Measurements from ENCODE around the gene ROR1. TPM values are rescaled to one million over a fixed set of nuclear protein-coding genes. Genes with fewer than 3 reads are reported as not detected.

Gene ROR1
- total and polyA plus RNA-seq, 9 of the 15 experiments (the other 6 are each of a cell fraction or from before 2014, with no cell fraction given) = 0.02 TPM; not detected in 8

- CTCF ChIA-PET (ENCODE audit: low intra/inter-chr PET ratio) = no interaction called here
- WGBS (ENCODE audit: insufficient coverage, low coverage, missing lambda C conversion rate) = no CpG with 5 or more reads among the region's 1 CpG
- no peak for ATAC-seq
These were observed 389.0 kb downstream of the ROR1 start for GRCh38 chr1:64162804-64163203.

More at GRCh38 chr1:64162804-64163203, 389.0 kb downstream of the ROR1 start:
- intact Hi-C loops (cut with micrococcal nuclease) (no loop called here), in situ Hi-C loops (cut with MboI) (no loop called here)
- Histone ChIP-seq H4K20me1 (replicated peaks; ENCODE audit: control insufficient read depth, insufficient read depth, low read length) (no peaks in the 10 kb centered on the region), H3K27ac (ENCODE audit: extremely low read depth, low read depth, low read length) (no peak overlapping the region), H2AFZ (ENCODE audit: low read depth, low read length) (no peak overlapping the region), H3K9me3 (replicated peaks; ENCODE audit: control insufficient read depth, insufficient read depth, low read depth, low read length) (no peaks in the 10 kb centered on the region), H3K9ac (ENCODE audit: insufficient read depth in 1 of 2, low read depth in 2 of 2, low read length in 2 of 2) (no peak overlapping the region), H3K79me2 (ENCODE audit: control insufficient read depth, insufficient read depth, low read length) (no peaks in the 10 kb centered on the region), H3K4me3 (no peak overlapping the region), H3K4me2 (ENCODE audit: insufficient read depth, low read length) (no peak overlapping the region), H3K9me1 (ENCODE audit: control insufficient read depth, insufficient read depth, low read length) (no peaks in the 10 kb centered on the region), H3K27me3 (ENCODE audit: control insufficient read depth in 2 of 2, insufficient read depth in 2 of 2, low read length in 2 of 2) (no peaks in the 10 kb centered on the region; a peak in 3 of 5 replicates), H3K4me1 (replicated peaks in 1 of 2; ENCODE audit: control insufficient read depth in 2 of 2, insufficient read depth in 2 of 2, low read length in 2 of 2) (no peaks in the 10 kb centered on the region), H3K36me3 (ENCODE audit: control insufficient read depth, insufficient read depth, low read length) (no peaks in the 10 kb centered on the region)
- BruUV-seq (replicated peaks) = no TSS peak
- DNase-seq (ENCODE audit: extremely low read depth in 1 of 4, low spot score in 3 of 4) = no peak
- POLR2A ChIA-PET = no interaction called here
- FAIRE-seq = no peak
- TF ChIP-seq TOE1 (IDR thresholded peaks at IDR 0.05; ENCODE audit: borderline replicate concordance) (no peak), TOE1 (CRISPR knock-in tag; IDR thresholded peaks at IDR 0.05; ENCODE audit: borderline replicate concordance, low read depth) (no peak), ZBTB43 (CRISPR knock-in tag; IDR thresholded peaks at IDR 0.05) (no peak), TRIM28 (IDR thresholded peaks at IDR 0.05) (no peak), ZBTB11 (CRISPR knock-in tag; IDR thresholded peaks at IDR 0.05) (no peak), MCM7 (IDR thresholded peaks at IDR 0.05) (no peak), PCBP1 (IDR thresholded peaks at IDR 0.05; ENCODE audit: low read depth, low read length, poor library complexity, severe bottlenecking) (no peak), BCL6 (CRISPR knock-in tag; IDR thresholded peaks at IDR 0.05) (no peak), ZNF785 (CRISPR knock-in tag; IDR thresholded peaks at IDR 0.05) (no peak), HNRNPLL (IDR thresholded peaks at IDR 0.05; ENCODE audit: low read depth, low read length, poor library complexity, severe bottlenecking) (no peak), SMARCA5 (IDR thresholded peaks at IDR 0.05) (no peak)
